Endothelial cell (in vitro differentiated cells): ENCODE data around the gene PPP1R3F. TPM values are rescaled to one million over a fixed set of nuclear protein-coding genes. Genes with fewer than 3 reads are reported as not detected.
A peak's percentile ranks its signal among the peaks of the same experiment; 100 is the strongest.

ENCODE experiments used
- DNase-seq: peaks from one replicate; pipeline ENCODE4 v3.0.0; 2021; ENCODE audit warnings: low spot score
- H3K27ac Mint-ChIP-seq: one replicate; pipeline ENCODE4 v1.8.0; 2021; ENCODE audit warnings: mixed read lengths, inconsistent platforms; ENCODE audit not compliant: unreplicated experiment
- H3K27me3 Mint-ChIP-seq: one replicate; pipeline ENCODE4 v1.8.0; 2021; ENCODE audit warnings: mild to moderate bottlenecking, moderate library complexity, mixed read lengths, inconsistent platforms; ENCODE audit not compliant: unreplicated experiment
- H3K36me3 Mint-ChIP-seq: one replicate; pipeline ENCODE4 v1.8.0; 2021; ENCODE audit warnings: mild to moderate bottlenecking, low read depth, mixed read lengths, inconsistent platforms; ENCODE audit not compliant: unreplicated experiment
- H3K4me1 Mint-ChIP-seq: one replicate; pipeline ENCODE4 v1.8.0; 2021; ENCODE audit warnings: mild to moderate bottlenecking, mixed read lengths, inconsistent platforms; ENCODE audit not compliant: unreplicated experiment
- H3K4me3 Mint-ChIP-seq: one replicate; pipeline ENCODE4 v1.8.0; 2021; ENCODE audit warnings: mild to moderate bottlenecking, mixed read lengths, inconsistent platforms; ENCODE audit not compliant: unreplicated experiment
- H3K9me3 Mint-ChIP-seq: one replicate; pipeline ENCODE4 v1.8.0; 2021; ENCODE audit warnings: mixed read lengths, inconsistent platforms; ENCODE audit not compliant: unreplicated experiment
- CTCF ChIP-seq: fragments of 200-600 bp; sonication (generic); IDR thresholded peaks from one replicate; pipeline ENCODE4 v1.5.0; 2021; ENCODE audit warnings: antibody characterized with exemption; ENCODE audit not compliant: unreplicated experiment
- total RNA-seq: library from RNA; stranded (reverse); fragmentation: NEBNext Ultra II Directional; extraction: Animal tissue kit (Norgen Biotek cat#: 25700); gene quantifications from one replicate; pipeline ENCODE4 v1.2.1, GENCODE V29; 2021; ENCODE audit not compliant: unreplicated experiment

The PPP1R3F gene
- total RNA-seq, 1 donor from 2014 or later = 6.0 TPM

GRCh38 chrX:49232525-49232924 lies 37.1 kb upstream of the PPP1R3F start:
- Mint-ChIP-seq H3K4me1 (peaks cover 16% of the 10 kb centered on the region), H3K27ac (no peak overlapping the region), H3K27me3 (peaks cover 2% of the 10 kb centered on the region), H3K9me3 (no peaks in the 10 kb centered on the region), H3K36me3 (no peaks in the 10 kb centered on the region), H3K4me3 (no peak overlapping the region)
- TF ChIP-seq CTCF = no peak
- DNase-seq = no peak

DNA sequence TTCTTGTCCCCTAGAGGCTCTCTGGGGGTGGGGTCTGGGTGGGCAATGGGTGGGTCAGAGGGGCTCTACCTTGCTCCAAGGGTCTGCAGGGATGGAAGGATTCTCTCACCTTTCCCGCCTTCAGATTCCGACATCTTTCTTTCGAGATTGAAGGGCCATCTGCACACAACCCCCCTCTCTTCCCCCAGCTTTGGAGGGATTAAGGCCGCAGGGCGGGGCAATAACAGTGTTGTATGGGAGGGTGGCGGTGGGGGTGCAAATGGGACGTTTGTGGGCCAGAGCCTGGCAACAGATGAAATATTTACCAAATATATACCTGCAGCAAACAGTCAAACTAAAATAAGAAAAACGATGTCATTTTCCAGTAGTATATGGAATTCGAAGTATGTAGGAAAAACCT lies 36.4 kb upstream of the PPP1R3F start, which contains the start of gene CACNA1F:
TSS of gene CACNA1F (minus strand) at position 165 of the 400 bp plus-strand sequence. CDS start at position 134, 31 bp downstream.
- H3K27ac Mint-ChIP-seq = no peak within 1 kb of the TSS

DNA sequence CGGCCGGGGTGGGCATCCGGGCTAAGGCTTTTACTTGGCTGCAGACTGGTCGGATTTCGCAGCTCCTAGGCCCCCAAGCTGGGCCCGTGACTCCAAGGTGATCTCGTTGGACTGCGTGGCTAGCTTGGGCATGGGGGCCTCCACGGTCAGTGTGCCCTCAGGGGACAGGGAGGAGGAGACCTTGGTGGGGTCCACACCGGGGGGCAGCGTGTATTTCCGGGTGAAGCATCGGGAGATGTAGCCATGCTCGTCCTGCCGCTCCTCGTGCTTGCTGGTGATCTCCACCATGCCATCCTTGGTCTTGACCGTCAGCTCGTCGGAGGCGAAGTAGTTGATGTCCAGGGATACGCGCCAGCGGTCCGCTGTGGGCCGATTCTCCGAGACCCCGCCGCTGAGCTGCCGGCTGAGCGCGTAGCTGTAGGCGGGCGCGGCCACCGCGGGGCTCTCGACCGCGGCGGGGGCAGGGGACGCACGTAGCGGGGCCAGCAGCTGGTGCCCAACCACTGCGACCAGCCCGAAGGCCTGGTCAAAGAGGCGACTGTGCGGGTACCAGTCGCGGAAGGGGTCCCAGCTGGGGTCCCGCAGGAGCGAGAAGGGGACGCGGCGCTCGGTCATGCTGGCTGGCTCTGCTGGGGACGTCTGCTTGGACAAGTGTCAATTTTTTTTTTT lies 35.6 kb upstream of the PPP1R3F start:
- no peak for DNase-seq
- Mint-ChIP-seq H3K27ac (no peak overlapping the region), H3K9me3 (no peaks in the 10 kb centered on the region)

More for the DNA sequence above, 36.4 kb upstream of the PPP1R3F start, which contains the start of gene CACNA1F:
- Mint-ChIP-seq H3K4me3 (no peak within 1 kb of the TSS), H3K27me3 (no peaks in the 10 kb centered on the region), H3K36me3 (no peaks in the 10 kb centered on the region), H3K4me1 (peaks cover 16% of the 10 kb centered on the region), H3K9me3 (no peaks in the 10 kb centered on the region)
- no peak for DNase-seq
- TF ChIP-seq CTCF = no peak

DNA sequence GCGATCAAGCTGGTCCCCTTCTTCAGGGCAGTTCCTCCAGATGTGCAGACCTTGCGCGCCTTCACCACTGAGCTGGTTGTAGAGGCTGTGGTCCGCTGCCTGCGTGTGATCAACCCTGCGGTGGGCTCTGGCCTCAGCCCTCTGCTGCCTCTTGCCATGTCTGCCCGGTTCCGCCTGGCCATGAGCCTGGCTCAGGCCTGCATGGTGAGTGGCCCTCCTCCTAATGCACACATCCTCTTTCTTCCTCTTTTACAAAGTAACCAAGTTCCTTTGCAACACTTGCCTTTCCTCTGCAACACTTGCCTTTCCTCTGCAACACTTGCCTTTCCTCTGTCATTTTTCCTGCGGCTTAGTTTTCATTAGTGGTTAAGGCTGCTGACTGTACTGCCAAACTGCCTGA lies 32.5 kb upstream of the PPP1R3F start:
- no peak for TF ChIP-seq CTCF
- Mint-ChIP-seq H3K36me3 (no peaks in the 10 kb centered on the region), H3K4me3 (peak overlapping the region; percentile 65), H3K27me3 (no peaks in the 10 kb centered on the region), H3K4me1 (peaks cover 18% of the 10 kb centered on the region), H3K27ac (peak overlapping the region; percentile 78), H3K9me3 (no peaks in the 10 kb centered on the region)
- DNase-seq = no peak

More for the DNA sequence above, 35.6 kb upstream of the PPP1R3F start:
- no peak overlapping the region for H3K4me3 Mint-ChIP-seq
- H3K36me3 Mint-ChIP-seq = no peaks in the 10 kb centered on the region
- no peaks in the 10 kb centered on the region for H3K27me3 Mint-ChIP-seq
- H3K4me1 Mint-ChIP-seq = peaks cover 16% of the 10 kb centered on the region
- no peak for TF ChIP-seq CTCF

DNA sequence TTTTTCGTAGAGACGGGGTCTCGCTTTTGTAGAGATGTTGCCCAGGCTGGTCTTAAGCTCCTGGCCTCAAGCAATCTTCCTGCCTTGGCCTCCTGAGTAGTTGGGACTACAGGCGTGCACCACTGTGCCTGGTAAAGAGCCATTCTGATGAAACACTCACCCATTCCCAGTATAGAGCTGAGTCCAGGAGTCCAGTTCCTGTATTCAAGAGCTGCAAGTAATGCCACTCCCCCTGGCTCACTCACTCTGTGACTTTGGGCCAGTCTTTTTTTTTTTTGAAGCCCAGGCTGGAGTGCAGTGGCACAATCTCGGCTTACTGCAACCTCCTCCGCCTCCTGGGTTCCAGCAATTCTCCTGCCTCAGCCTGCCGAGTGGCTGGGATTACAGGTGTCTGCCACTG lies 30.9 kb upstream of the PPP1R3F start:
- no peak for TF ChIP-seq CTCF
- H3K27ac Mint-ChIP-seq = no peak overlapping the region
- peaks cover 18% of the 10 kb centered on the region for H3K4me1 Mint-ChIP-seq
- H3K9me3 Mint-ChIP-seq = no peaks in the 10 kb centered on the region
- no peak overlapping the region for H3K4me3 Mint-ChIP-seq
- H3K36me3 Mint-ChIP-seq = peaks cover 3% of the 10 kb centered on the region
- H3K27me3 Mint-ChIP-seq = no peaks in the 10 kb centered on the region
- no peak for DNase-seq
